Breast epithelium (tissue), 4 donors: ENCODE results near the gene JPH2. TPM values are rescaled to one million over a fixed set of nuclear protein-coding genes. Genes with fewer than 3 reads are reported as not detected.

ENCODE experiments used
- DNase-seq, 2 donors: peaks; one replicate each; pipeline ENCODE4 v3.0.0-alpha.2; 2019; ENCODE audit warnings: low spot score in 2 of 2
- H3K27ac ChIP-seq, 2 donors: fragments of 200-600 bp; sonication (generic) in 1 of 2; one replicate each; pipeline ENCODE4 v1.5.1; 2016 to 2019; ENCODE audit warnings: mild to moderate bottlenecking in 1 of 2
- H3K27me3 ChIP-seq, 2 donors: fragments of 200-600 bp; sonication (generic) in 1 of 2; one replicate each; pipeline versions ENCODE4 v1.5.1 to v1.6.0; 2017 to 2019; ENCODE audit warnings: control low read depth in 1 of 2, mild to moderate bottlenecking in 1 of 2
- H3K36me3 ChIP-seq: fragments of 200-600 bp; one replicate; pipeline ENCODE4 v1.5.1; 2019
- H3K4me1 ChIP-seq, 2 donors: fragments of 200-600 bp; sonication (generic); one replicate each; pipeline ENCODE4 v1.5.1; 2016 to 2019; ENCODE audit warnings: control low read depth in 1 of 2
- H3K4me3 ChIP-seq, 3 donors: fragments of 200-600 bp; sonication (generic); 1 replicate in 2 of 3; 2 replicates in 1 of 3; pipeline ENCODE4 v1.5.1; 2016 to 2019; ENCODE audit warnings: mild to moderate bottlenecking in 3 of 3, moderate library complexity in 2 of 3
- H3K9me3 ChIP-seq, 2 donors: fragments of 200-600 bp; sonication (generic) in 1 of 2; one replicate each; pipeline ENCODE4 v1.5.1; 2016 to 2019; ENCODE audit warnings: control low read depth in 1 of 2
- POLR2A ChIP-seq: fragments of 450-650 bp; IDR thresholded peaks from one replicate; pipeline ENCODE4 v1.6.1; 2016; ENCODE audit warnings: antibody characterized with exemption, mild to moderate bottlenecking, moderate library complexity
- POLR2AphosphoS5 ChIP-seq, 3 donors: sonication (generic); formaldehyde crosslinking; IDR thresholded peaks; one replicate each; pipeline ENCODE4 v1.6.1; 2017; ENCODE audit warnings: antibody characterized with exemption in 3 of 3
- intact Hi-C: fragments of 100-400 bp; cut with DNase I; formaldehyde crosslinking; loops from one replicate; pipeline ENCODE4 v1.15.1; 2023; ENCODE audit warnings: low total_unique reads
- total RNA-seq, 3 donors: library from RNA; depleted of rRNA; stranded (reverse); fragments of >200 nt; gene quantifications; one replicate each; pipeline ENCODE4 v1.1.0, GENCODE V29; 2016
- TF ChIP-seq, protein P1 (sequence below), 3 donors: fragments of 450-650 bp; IDR thresholded peaks; one replicate each; pipeline ENCODE4 v1.5.1; 2016 to 2017; ENCODE audit warnings: antibody characterized with exemption in 3 of 3, mild to moderate bottlenecking in 3 of 3, moderate library complexity in 3 of 3

The JPH2 gene
- total RNA-seq, 3 donors from 2014 or later = 9.3 to 16.4 (median 16.2) TPM

DNA sequence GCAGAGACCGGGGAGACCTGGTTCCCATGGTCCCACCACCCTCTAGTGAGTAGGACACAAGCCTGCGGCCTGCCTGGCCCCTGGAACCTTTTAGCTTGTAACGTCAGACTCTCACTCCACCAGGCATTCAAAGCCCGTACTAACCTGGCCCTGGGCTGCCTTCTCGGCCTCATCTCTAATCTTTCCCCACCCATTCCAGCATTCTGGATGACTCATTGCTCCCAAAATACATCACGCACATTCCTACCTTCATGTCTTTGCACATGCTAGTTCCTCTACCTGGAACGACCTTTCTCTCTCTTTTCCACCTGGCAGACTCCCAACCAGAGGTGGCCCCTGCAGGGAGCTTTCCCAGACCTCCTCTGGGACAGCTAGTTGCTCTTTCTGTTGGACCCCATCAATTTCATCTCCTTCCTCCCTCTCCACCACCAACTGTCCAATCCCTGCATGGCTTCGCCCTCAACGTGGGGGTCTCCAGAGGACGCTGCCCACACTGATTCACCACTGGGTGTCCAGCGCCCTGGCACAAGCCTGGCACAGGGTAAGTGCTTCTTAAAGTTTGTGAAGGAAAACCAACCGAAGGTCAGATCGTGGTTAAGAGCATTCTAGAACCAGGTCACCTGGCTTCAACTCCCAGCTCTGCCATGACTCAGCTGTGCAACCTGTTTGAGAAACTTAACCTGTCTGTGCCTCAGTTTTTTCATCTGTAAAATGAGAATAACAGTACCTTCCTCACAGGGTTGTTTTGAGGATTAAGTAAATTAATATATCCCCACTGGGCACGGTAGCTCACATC lies 35.2 kb downstream of the JPH2 start:
- intact Hi-C loops = no loop called here
- H3K36me3 ChIP-seq = no peaks in the 10 kb centered on the region
- no peak for TF ChIP-seq POLR2A
- peak overlapping the region; percentile 81 to 90 for H3K27ac ChIP-seq
- H3K27me3 ChIP-seq = no peaks in the 10 kb centered on the region
- no peaks in the 10 kb centered on the region for H3K4me1 ChIP-seq
- no peaks in the 10 kb centered on the region for H3K9me3 ChIP-seq
- DNase-seq = peak in 1 of 2 donors; percentile 67
- H3K4me3 ChIP-seq = no peak overlapping the region

- TF ChIP-seq POLR2A (no peak), POLR2AphosphoS5 (IDR thresholded peaks at IDR 0.05) (no peak)
- TF ChIP-seq, protein P1, sequence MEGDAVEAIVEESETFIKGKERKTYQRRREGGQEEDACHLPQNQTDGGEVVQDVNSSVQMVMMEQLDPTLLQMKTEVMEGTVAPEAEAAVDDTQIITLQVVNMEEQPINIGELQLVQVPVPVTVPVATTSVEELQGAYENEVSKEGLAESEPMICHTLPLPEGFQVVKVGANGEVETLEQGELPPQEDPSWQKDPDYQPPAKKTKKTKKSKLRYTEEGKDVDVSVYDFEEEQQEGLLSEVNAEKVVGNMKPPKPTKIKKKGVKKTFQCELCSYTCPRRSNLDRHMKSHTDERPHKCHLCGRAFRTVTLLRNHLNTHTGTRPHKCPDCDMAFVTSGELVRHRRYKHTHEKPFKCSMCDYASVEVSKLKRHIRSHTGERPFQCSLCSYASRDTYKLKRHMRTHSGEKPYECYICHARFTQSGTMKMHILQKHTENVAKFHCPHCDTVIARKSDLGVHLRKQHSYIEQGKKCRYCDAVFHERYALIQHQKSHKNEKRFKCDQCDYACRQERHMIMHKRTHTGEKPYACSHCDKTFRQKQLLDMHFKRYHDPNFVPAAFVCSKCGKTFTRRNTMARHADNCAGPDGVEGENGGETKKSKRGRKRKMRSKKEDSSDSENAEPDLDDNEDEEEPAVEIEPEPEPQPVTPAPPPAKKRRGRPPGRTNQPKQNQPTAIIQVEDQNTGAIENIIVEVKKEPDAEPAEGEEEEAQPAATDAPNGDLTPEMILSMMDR (IDR thresholded peaks at IDR 0.05) = no peak
- Histone ChIP-seq H3K9me3 (no peaks in the 10 kb centered on the region), H3K4me3 (no peak overlapping the region), H3K36me3 (no peaks in the 10 kb centered on the region), H3K27me3 (no peaks in the 10 kb centered on the region), H3K4me1 (no peaks in the 10 kb centered on the region), H3K27ac (no peak overlapping the region)
- DNase-seq = no peak
- intact Hi-C loops = no loop called here
These were observed 40.7 kb downstream of the JPH2 start for GRCh38 chr20:44146272-44146671.

DNA sequence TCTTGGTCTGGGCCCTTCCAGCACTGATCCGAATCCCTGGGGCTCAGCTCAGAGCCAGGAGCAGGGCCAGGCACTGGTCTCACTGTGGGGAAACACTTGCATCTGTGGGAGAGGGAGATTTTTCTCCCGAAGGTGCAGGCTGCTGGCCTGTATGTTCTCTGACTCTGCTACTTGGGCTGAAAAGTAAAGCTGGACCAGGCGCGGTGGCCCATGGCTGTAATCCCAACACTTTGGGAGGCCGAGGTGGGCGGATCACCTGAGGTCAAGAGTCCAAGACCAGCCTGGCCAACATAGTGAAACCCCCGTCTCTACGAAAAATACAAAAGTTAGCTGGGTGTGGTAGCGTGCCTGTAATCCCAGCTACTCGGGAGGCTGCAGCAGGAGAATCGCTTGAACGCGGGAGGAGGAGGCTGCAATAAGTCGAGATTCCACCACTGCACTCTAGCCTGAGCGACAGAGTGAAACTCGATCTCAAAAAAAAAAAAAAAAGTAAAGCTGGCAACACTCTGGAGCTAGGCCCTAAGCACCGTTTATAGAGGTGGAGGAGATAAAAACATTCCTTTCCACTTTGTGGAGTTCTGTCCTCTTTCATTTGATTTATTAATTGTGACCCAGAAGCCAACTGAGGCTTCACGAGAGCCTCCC lies 41.7 kb downstream of the JPH2 start:
- TF ChIP-seq, protein P1 (IDR thresholded peaks at IDR 0.05) = no peak
- no peak for TF ChIP-seq POLR2AphosphoS5 (IDR thresholded peaks at IDR 0.05)
- no peak for TF ChIP-seq POLR2A
- intact Hi-C loops = no loop called here
- Histone ChIP-seq H3K9me3 (no peaks in the 10 kb centered on the region), H3K4me3 (no peak overlapping the region), H3K36me3 (no peaks in the 10 kb centered on the region), H3K4me1 (no peaks in the 10 kb centered on the region), H3K27ac (no peak overlapping the region), H3K27me3 (no peaks in the 10 kb centered on the region)
- no peak for DNase-seq

GRCh38 chr20:44143936-44144335 lies 43.1 kb downstream of the JPH2 start:
- Histone ChIP-seq H3K27ac (no peak overlapping the region), H3K4me1 (no peaks in the 10 kb centered on the region), H3K27me3 (no peaks in the 10 kb centered on the region), H3K36me3 (no peaks in the 10 kb centered on the region), H3K4me3 (no peak overlapping the region), H3K9me3 (no peaks in the 10 kb centered on the region)
- TF ChIP-seq POLR2A (no peak), POLR2AphosphoS5 (IDR thresholded peaks at IDR 0.05) (no peak)
- TF ChIP-seq, protein P1 (IDR thresholded peaks at IDR 0.05) = no peak
- intact Hi-C loops = no loop called here
- no peak for DNase-seq

DNA sequence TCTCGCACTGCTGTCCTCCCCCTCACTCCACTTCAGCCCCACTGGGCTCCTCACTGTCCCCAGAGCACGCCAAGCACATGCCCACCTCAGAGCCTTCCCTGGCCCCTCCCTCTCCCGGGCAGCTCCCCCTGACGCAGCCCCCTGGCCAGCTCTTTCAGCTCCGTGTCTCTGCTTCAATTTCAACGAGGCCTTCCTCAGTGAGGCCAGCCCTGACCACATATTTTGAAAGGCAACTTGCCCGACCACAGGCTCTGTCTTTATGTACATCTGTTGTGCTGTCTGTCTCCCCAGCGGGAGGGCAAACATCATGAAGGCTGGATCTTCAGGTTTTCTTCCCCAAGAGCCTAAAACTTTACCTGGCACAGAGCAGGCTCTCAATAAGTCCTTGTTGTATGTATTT lies 44.6 kb downstream of the JPH2 start:
- Histone ChIP-seq H3K4me1 (no peaks in the 10 kb centered on the region), H3K4me3 (no peak overlapping the region), H3K36me3 (no peaks in the 10 kb centered on the region), H3K27ac (no peak overlapping the region), H3K9me3 (no peaks in the 10 kb centered on the region), H3K27me3 (peaks cover 0 to 2% of the 10 kb centered on the region in 2 donors)
- intact Hi-C loops = no loop called here
- TF ChIP-seq POLR2A = no peak
- no peak for DNase-seq

DNA sequence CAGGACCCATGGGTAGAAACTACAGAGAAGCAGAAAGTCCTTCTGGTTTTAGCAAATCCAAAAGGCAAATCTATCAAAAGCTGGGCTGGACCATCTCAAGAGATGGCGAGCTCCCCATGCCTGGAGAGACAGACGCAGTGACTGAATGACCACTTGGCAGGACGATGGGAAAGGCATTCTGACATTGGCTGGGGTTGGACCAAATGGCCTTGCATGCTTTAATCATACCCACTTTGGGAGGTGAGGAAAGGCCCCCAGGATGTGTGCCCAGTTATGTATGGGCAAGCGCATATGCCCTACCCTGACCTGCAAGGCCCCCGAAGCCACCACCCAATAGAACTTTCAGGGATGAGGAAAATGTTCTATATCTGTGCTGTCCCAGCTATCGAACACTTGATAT lies 45.1 kb downstream of the JPH2 start:
- no peaks in the 10 kb centered on the region for H3K36me3 ChIP-seq
- H3K4me1 ChIP-seq = no peaks in the 10 kb centered on the region
- no peaks in the 10 kb centered on the region for H3K9me3 ChIP-seq
- TF ChIP-seq, protein P1 (IDR thresholded peaks at IDR 0.05) = no peak
- TF ChIP-seq POLR2A (no peak), POLR2AphosphoS5 (IDR thresholded peaks at IDR 0.05) (no peak)
- no peak overlapping the region for H3K4me3 ChIP-seq
- DNase-seq = no peak
- H3K27me3 ChIP-seq = peaks cover 0 to 6% of the 10 kb centered on the region in 2 donors
- H3K27ac ChIP-seq = no peak overlapping the region
- intact Hi-C loops = no loop called here
